Esophagus muscularis mucosa (tissue), 3 donors: Measurements from ENCODE around the gene COPA.

Experiments used
- CTCF ChIP-seq, 3 experiments: fragments of 200-600 bp in 2 of 3; fragments of 450-650 bp in 1 of 3; sonication (generic) in 2 of 3; IDR thresholded peaks; one replicate each; pipeline ENCODE4 v1.5.1; 2017 to 2019; ENCODE audit warnings: antibody characterized with exemption in 3 of 3, mild to moderate bottlenecking in 2 of 3, moderate library complexity in 1 of 3
- POLR2AphosphoS5 ChIP-seq, 2 donors: sonication (generic); formaldehyde crosslinking; IDR thresholded peaks; one replicate each; pipeline ENCODE4 v1.6.1; 2017; ENCODE audit warnings: antibody characterized with exemption in 2 of 2

- TF ChIP-seq CTCF (IDR thresholded peaks at IDR 0.05) (peak; percentile 75 to 90 (median 81)), POLR2AphosphoS5 (IDR thresholded peaks at IDR 0.05) (no peak)
Measured at GRCh38 chr1:160376525-160377131, 33.6 kb upstream of the COPA start.
